Left ventricle myocardium inferior (tissue), 1 donor: ENCODE measurements around the gene LANCL3. TPM values are rescaled to one million over a fixed set of nuclear protein-coding genes. Genes with fewer than 3 reads are reported as not detected.

ENCODE experiments used
- DNase-seq: peaks from one replicate; pipeline ENCODE4 v3.0.0-alpha.2; 2020
- H3K27ac ChIP-seq: fragments of 200-600 bp; replicated peaks from 2 replicates; pipeline ENCODE4 v1.8.0; 2021
- H3K27me3 ChIP-seq: fragments of 200-600 bp; 2 replicates; pipeline ENCODE4 v1.8.0; 2021; ENCODE audit warnings: low read depth
- H3K36me3 ChIP-seq: fragments of 200-600 bp; 2 replicates; pipeline ENCODE4 v1.8.0; 2021
- H3K4me1 ChIP-seq: fragments of 200-600 bp; 2 replicates; pipeline ENCODE4 v1.8.0; 2021
- H3K4me3 ChIP-seq: fragments of 200-600 bp; 2 replicates; pipeline ENCODE4 v1.8.0; 2021; ENCODE audit warnings: mild to moderate bottlenecking, moderate library complexity
- H3K9me3 ChIP-seq: fragments of 200-600 bp; replicated peaks from 2 replicates; pipeline ENCODE4 v1.8.0; 2021
- CTCF ChIP-seq: fragments of 200-600 bp; IDR thresholded peaks from 2 replicates; pipeline ENCODE4 v1.8.0; 2021; ENCODE audit warnings: antibody characterized with exemption, mild to moderate bottlenecking, borderline replicate concordance
- intact Hi-C: fragments of 100-400 bp; cut with micrococcal nuclease; formaldehyde crosslinking; loops from one replicate; pipeline ENCODE4 v1.11.0; 2022
- total RNA-seq: library from RNA; stranded (reverse); fragmentation: NEBNext Ultra II Directional; extraction: Animal tissue kit (Norgen Biotek cat#: 25700); gene quantifications from one replicate; pipeline ENCODE4 v1.2.1, GENCODE V29; 2021
- donor health status: DM: no; HTN: yes; CAD: no; lungs with severe emphysema.

The LANCL3 gene
- total RNA-seq, 1 donor from 2014 or later: 0.27 TPM

DNA sequence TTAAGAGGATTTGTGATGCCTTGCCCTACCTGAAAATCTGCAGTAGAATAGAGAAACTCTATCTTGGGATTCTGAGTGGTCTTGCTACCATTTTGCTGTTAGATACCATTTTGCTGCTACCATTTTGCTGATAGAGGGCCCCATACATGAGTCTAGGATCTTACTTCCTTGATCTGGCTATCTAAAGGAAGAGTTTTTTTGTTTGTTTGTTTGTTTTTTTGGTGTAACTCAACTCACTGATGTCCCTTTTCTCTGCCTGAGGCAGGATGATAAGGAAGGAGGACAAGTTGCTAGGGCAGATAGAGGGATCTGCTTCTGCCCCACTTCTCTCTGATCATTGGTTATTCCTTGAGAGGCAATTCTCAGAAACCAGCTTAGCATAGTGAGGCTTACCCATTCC, 145.1 kb downstream of the LANCL3 start:
- no peaks in the 10 kb centered on the region for H3K36me3 ChIP-seq
- DNase-seq: no peak
- no peaks in the 10 kb centered on the region for H3K4me1 ChIP-seq
- H3K9me3 ChIP-seq: no peaks in the 10 kb centered on the region
- no peak overlapping the region for H3K27ac ChIP-seq
- no peaks in the 10 kb centered on the region for H3K27me3 ChIP-seq
- TF ChIP-seq CTCF: no peak
- intact Hi-C loops: no loop called here
- H3K4me3 ChIP-seq: no peak overlapping the region

DNA sequence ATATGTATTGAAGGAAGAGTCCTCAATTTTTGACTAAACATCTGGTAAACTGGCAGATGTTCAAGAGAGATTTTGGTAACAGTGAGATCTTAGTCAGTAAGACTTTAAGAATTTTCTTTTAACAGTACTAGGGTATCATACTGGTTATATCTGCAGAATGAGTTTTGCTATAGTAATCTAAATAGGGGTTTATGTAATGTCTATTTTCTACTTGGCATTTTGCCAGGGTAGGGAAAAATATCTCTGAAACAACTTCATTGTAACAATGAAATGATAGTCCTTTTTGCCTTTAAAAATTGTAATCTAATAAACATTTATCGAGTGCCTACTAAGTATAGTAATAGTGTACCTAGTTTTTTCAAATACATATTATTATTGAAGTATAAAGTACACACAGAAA, 146.2 kb downstream of the LANCL3 start:
- H3K27ac ChIP-seq: no peak overlapping the region
- no peak for TF ChIP-seq CTCF

GRCh38 chrX:37722595-37722994, 151.1 kb downstream of the LANCL3 start:
- TF ChIP-seq CTCF: no peak
- H3K27ac ChIP-seq: peak overlapping the region; percentile 67
- H3K36me3 ChIP-seq: no peaks in the 10 kb centered on the region
- no peaks in the 10 kb centered on the region for H3K9me3 ChIP-seq
- H3K4me1 ChIP-seq: peaks cover 10% of the 10 kb centered on the region
- intact Hi-C loops: no loop called here
- no peak for DNase-seq
- H3K4me3 ChIP-seq: no peak overlapping the region
- H3K27me3 ChIP-seq: no peaks in the 10 kb centered on the region

More for the DNA sequence above, 146.2 kb downstream of the LANCL3 start:
- no peaks in the 10 kb centered on the region for H3K9me3 ChIP-seq
- H3K4me3 ChIP-seq: no peak overlapping the region
- peaks cover 3% of the 10 kb centered on the region for H3K4me1 ChIP-seq
- intact Hi-C loops: no loop called here
- H3K27me3 ChIP-seq: no peaks in the 10 kb centered on the region
- H3K36me3 ChIP-seq: no peaks in the 10 kb centered on the region
- no peak for DNase-seq

- H3K27me3 ChIP-seq: no peaks in the 10 kb centered on the region
Observed at GRCh38 chrX:37726346-37726745, 154.9 kb downstream of the LANCL3 start.

More at GRCh38 chrX:37726346-37726745, 154.9 kb downstream of the LANCL3 start:
- Histone ChIP-seq H3K4me1 (peaks cover 10% of the 10 kb centered on the region), H3K4me3 (no peak overlapping the region), H3K27ac (no peak overlapping the region), H3K9me3 (no peaks in the 10 kb centered on the region), H3K36me3 (no peaks in the 10 kb centered on the region)
- TF ChIP-seq CTCF: no peak
- DNase-seq: no peak
- intact Hi-C loops: no loop called here

Other genes starting within 250 kb of the LANCL3 start
- gene PRRG1, start 222.3 kb upstream of the LANCL3 start, total RNA-seq: 12.9 TPM
- gene XK, start 114.1 kb downstream of the LANCL3 start, total RNA-seq: 11.0 TPM
- gene CYBB, start 208.4 kb downstream of the LANCL3 start, total RNA-seq: 18.7 TPM